Bronchial epithelial cell (primary cell): Measurements from ENCODE around the gene ORAI1. TPM values are rescaled to one million over a fixed set of nuclear protein-coding genes. Genes with fewer than 3 reads are reported as not detected.

ENCODE experiments used
- DNase-seq: peaks from one replicate; pipeline ENCODE4 v3.0.0-alpha.2; 2010; ENCODE audit warnings: low read depth
- FAIRE-seq: peaks from 2 replicates; lab custom pipeline; 2011; peaks lifted over from hg19 to GRCh38; lab: Jason Lieb, UNC
- H3K27me3 ChIP-seq: 2 replicates; pipeline ENCODE4 v1.5.1; 2011; ENCODE audit warnings: low read length; ENCODE audit not compliant: control insufficient read depth, insufficient read depth
- H3K36me3 ChIP-seq: 2 replicates; pipeline ENCODE4 v1.5.1; 2011; ENCODE audit warnings: low read length; ENCODE audit not compliant: control insufficient read depth, insufficient read depth
- H3K4me3 ChIP-seq: 2 replicates; pipeline ENCODE4 v1.5.1; 2011; ENCODE audit warnings: mild to moderate bottlenecking, low read depth, low read length, control low read depth
- CTCF ChIP-seq: IDR thresholded peaks from 2 replicates; pipeline ENCODE4 v1.5.1; 2011; ENCODE audit warnings: mild to moderate bottlenecking, moderate library complexity, low read length, control low read depth, inconsistent platforms; ENCODE audit not compliant: insufficient read depth, severe bottlenecking
- total RNA-seq: library from RNA; depleted of rRNA; stranded (reverse); fragments of >200 nt; gene quantifications from 2 replicates; pipeline ENCODE4 v1.2.1, GENCODE V29; 2014

ORAI1 gene
- total RNA-seq, 1 donor from 2014 or later: 8.7 TPM

DNA sequence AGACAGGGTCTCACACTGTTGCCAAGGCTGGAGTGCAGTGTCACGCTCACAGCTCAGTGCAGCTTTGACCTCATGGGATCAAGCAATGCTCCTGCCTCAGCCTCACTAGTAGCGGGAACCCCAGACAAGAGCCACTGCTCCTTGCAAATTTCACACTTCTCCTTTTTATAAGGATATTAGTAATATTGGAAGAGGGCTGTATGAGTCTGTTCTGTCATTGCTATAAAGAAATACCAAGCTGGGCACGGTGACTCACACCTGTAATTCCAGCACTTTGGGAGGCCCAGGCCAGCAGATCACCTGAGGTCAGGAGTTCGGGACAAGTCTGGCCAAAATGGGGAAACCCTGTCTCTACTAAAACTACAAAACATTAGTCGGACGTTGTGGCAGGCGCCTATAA lies 12.9 kb upstream of the ORAI1 start:
- DNase-seq: no peak
- no peak for TF ChIP-seq CTCF

DNA sequence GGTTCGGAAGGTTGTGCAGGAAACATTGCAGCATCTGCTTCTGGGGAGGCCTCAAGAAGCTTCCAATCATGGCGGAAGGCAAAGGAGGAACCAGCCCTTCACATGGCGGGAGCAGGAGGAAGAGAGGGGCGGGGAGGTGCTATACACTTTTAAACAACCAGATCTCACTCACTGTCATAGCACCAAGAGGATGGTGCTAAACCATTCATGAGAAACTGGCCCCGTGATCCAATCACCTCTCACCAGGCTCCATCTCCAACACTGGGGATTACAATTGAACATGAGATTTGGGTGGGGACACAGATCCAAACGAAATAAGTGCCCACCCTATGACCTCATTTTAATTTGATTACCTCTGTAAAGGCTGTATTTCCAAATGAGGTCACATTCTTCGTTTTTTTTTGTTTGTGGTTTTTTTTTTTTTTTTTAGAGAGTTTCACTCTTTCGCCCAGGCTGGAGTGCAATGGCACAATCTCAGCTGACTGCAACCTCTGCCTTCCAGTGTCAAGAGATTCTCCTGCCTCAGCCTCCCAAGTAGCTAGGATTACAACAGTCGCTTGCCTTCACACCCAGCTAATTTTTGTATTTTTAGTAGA lies 11.4 kb upstream of the ORAI1 start:
- no peak for TF ChIP-seq CTCF
- Histone ChIP-seq H3K27me3 (no peaks in the 10 kb centered on the region), H3K4me3 (no peak overlapping the region), H3K36me3 (no peaks in the 10 kb centered on the region)
- FAIRE-seq: no peak
- DNase-seq: no peak

More for the DNA sequence above, 12.9 kb upstream of the ORAI1 start:
- Histone ChIP-seq H3K27me3 (no peaks in the 10 kb centered on the region), H3K4me3 (no peak overlapping the region), H3K36me3 (no peaks in the 10 kb centered on the region)
- FAIRE-seq: no peak

DNA sequence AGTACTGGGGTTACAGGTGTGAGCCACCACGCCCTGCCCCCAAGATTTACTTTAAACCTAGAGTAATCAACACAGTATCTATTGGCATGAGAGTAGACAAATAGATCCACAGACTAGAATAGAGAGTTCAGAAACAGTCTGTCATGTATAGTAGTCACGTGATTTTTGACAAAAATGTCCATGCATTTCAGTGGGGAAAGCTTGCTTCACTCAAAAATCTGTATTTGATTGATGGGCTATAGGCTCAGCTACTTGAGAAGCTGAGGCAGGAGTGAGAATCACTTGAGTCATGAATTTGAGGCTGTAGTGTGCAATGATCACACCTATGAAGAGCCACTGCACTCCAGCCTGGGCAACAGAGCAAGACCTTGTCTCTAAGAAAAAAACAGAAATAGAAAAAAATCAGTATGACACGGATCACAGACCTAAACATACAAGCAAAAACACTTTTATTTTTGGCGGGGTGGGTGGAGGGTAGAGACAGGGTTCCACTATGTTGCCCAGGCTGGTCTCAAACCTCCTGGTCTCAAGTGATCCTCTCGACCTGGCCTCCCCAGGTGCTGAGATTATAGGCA lies 7.6 kb upstream of the ORAI1 start:
- Histone ChIP-seq H3K4me3 (no peak overlapping the region), H3K36me3 (no peaks in the 10 kb centered on the region), H3K27me3 (no peaks in the 10 kb centered on the region)
- DNase-seq (no peak), FAIRE-seq (no peak)
- no peak for TF ChIP-seq CTCF

DNA sequence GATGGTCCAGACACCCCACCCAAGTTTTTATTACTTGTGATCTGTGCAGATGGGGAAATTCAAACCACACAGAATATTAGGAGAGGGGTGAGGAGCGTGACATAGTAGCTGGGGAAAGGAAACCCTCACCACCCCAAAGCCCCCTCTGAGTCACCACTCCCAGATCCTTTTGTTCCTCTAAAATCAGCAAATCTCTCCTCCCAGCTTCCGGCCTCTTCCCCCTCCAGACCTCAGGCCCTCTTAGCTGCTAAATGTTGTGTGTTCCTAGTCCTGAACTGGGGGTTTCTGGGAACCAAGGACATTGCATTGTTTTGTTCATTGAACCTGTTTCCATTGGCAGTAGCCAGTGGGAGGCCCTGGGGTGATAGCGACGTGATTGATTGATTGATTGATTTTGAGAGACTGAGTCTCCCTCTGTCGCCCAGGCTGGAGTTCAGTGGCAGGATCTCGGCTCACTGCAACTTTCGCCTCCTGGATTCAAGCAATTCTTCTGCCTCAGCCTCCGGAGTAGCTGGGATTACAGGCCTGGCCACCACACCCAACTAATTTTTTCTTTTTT lies 5.9 kb upstream of the ORAI1 start:
- Histone ChIP-seq H3K36me3 (no peaks in the 10 kb centered on the region), H3K27me3 (no peaks in the 10 kb centered on the region), H3K4me3 (no peak overlapping the region)
- no peak for FAIRE-seq
- no peak for DNase-seq
- TF ChIP-seq CTCF: no peak

- peak; percentile 39 for DNase-seq
These were observed 717 bp downstream of the ORAI1 start for GRCh38 chr12:121626853-121627640.

More at GRCh38 chr12:121626853-121627640, 717 bp downstream of the ORAI1 start:
- H3K27me3 ChIP-seq: no peaks in the 10 kb centered on the region
- no peak for FAIRE-seq
- H3K4me3 ChIP-seq: peak overlapping the region; percentile 72
- peak; percentile 9 for TF ChIP-seq CTCF
- no peaks in the 10 kb centered on the region for H3K36me3 ChIP-seq
